ENCODE data around the gene GRIK3. TPM values are rescaled to one million over a fixed set of nuclear protein-coding genes. Genes with fewer than 3 reads are reported as not detected.
"Not testable (repeated sequence)": the region's sequence is repeated elsewhere in the genome, so short reads cannot be mapped to it uniquely, and the experiment has no call there.

Gene GRIK3
- total RNA-seq, 1 donor from 2014 or later = not detected

DNA sequence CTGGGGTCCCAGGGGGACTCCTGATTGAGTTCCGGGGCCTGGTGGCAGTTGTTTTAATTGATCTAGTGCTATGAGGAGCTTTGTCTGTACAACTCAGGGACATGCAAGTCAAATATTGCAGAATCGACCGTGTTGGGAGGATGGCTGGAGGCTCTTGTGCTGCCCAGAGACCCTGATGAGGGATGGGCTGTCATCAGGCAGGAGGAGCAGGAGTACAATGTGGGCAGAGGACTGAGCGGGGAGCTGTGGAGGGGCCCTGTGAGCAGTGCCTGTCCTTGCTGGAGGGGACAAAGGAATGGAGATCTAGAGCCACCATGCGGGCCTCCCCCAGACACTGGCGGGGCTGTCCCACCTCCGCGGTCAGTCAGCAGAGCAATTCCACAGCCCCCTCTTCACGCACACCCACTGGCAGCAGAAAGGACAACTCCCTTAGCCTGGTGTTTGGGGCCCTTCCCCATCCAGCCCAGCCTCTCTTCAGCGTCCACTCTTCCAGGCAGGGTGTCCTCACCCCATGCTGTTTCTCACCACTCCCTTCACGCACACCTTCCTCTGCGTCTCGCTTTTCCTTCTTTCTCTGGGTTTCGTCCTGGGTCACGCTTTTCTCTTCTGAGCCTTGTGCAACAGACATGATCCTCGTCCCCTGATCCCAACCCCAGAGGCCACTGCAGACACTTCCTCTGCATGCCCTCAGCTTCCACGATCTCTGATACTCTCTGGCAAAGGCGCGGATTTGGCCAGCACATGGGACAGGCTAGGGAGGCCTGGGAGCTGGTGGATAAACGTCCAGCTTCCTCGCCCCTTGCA is 122.6 kb downstream of the GRIK3 start:
- DNase-seq (ENCODE audit: low read depth, low spot score) = no peak

DNA sequence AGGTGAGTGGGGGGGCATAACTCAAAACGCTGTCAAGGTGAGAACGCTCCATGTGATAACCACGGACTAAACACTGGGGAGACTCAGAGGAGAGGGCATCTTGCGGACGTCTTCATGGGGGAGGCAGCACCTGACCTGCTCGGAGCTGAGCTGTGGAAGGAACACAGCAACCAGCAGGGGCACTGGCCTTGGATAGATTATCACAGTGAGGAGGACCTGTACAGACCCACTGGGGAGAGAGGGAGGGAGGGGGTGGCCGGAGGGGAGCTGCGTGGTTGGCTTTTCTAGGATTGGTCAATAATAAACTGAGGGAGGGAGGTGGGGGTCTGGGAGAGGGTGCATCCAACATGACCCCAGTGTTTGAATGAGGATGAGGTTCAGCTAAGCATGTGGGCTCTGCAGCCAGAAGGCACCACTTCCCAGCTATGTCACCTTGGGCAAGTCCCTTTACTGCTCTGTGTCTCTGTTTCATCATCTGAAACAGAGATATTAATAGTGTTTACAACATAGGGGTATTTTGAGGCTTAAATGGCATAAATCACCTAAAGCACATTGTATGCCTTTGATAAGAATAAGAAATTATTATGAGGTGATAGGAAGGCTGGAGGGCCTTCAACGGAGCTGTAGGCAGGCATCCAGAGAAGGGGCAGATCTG is 123.3 kb downstream of the GRIK3 start:
- DNase-seq (ENCODE audit: low read depth, low spot score) = no peak

DNA sequence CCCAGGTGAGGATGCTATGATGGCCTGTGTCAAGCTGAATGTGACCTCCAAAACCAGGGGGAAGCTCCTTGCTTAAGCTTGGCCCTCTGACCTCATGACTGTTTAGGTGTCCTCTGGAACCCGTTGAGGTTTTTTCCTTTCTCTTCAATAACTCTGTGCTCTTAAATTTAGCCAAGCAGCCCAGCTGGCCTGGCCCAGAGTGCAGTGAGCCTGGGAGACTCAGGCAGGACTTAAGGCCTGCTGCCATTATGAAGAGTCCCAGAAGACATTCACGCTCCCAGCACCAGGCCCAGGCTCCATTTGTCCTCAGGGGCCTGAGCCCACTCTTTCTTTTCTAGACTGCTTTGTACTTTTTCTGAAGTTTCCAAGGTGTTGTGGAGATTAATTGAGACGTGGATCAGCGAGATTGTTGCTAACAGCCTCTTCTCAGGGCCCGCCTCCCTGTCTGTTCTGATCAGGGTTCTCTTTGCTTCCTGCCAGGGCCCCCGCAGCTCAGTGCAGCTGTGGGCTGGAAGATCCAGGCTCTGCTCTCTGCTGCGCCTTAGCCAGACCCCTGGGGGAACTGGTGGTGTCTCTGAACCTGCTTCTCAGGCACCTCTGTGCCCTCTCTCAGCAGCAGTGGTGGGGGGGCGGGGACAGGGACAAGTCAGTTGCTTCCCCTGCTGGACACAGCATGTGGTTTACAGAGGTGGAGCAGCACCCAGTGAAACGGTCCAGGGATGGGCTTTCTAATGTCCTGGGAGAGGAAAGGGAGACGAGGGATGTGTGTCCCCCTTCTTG is 124.2 kb downstream of the GRIK3 start:
- DNase-seq (ENCODE audit: low read depth, low spot score) = no peak

DNA sequence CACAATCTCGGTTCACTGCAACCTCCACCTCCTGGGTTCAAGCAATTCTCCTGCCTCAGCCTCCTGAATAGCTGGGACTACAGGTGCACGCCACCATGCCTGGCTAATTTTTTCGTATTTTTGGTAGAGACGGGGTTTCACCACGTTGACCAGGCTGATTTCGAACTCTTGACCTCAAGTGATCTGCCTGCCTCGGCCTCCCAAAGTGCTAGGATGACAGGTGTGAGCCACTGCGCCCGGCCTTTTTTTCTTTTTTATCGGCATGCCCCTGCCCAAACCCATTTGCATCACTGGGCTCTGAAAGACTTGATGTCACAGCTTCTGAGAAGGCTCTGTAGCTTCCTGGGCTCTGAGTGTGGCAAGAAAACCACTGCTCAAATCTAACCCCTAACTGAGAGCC is 125.0 kb downstream of the GRIK3 start:
- not testable (repeated sequence) for DNase-seq (ENCODE audit: low read depth, low spot score)

DNA sequence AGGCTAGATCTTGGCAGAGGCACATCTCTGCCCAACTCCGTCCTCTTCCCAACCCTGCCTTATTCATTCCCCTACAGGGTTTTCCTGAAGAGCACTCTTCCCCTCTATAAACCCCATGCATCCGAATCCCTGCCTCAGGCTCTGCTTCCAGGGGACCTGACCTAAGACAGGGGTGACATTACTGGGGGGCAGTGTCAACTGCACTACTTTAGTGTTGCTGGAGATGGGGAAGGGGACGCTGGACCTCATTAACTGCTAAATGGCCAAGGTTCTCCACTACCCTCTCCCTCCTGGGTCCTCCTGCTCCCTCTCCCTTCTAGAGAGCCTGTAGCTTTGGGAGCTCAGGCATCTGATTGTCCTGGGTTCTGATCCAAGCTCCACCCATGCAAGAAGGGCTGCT is 126.2 kb downstream of the GRIK3 start:
- no peak for DNase-seq (ENCODE audit: low read depth, low spot score)

DNA sequence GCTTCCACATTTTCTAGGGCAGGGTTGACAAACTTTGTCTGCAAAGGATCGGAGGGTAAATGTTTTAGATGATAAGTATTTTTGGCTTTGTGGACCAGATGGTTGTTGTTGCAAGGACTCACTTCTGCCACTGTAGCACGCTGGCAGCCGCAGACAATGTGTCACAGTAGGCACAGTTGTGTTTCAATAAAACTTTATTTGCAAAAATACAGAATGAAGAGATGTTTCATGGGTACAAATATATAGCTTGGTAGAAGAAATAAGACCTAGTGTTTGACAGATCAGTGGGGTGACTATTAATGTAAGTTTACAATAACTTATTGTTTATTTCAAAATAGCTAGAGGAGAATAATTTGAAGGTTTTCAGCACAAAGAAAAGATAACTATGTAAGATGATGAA is 127.8 kb downstream of the GRIK3 start:
- no peak for DNase-seq (ENCODE audit: low read depth, low spot score)

DNA sequence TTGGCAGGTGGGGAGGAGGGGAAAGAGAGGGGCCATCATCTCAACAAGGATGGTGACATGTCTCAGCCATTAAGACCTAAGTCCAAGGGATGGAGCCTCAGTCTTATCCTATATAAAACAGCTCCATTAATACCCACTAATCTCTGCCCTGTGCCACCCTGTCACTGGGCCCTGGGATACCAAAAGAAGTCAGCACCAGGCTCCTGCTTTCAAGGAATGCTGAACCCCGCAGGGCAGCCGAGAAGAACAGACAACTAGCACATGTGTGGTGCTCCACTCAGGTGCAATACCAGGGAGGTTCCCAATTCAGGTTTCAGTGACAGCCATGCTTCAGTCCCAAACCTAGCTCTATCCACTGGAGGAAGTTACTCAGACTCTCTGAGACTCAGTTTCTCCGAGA is 128.4 kb downstream of the GRIK3 start:
- DNase-seq (ENCODE audit: low read depth, low spot score) = no peak

DNA sequence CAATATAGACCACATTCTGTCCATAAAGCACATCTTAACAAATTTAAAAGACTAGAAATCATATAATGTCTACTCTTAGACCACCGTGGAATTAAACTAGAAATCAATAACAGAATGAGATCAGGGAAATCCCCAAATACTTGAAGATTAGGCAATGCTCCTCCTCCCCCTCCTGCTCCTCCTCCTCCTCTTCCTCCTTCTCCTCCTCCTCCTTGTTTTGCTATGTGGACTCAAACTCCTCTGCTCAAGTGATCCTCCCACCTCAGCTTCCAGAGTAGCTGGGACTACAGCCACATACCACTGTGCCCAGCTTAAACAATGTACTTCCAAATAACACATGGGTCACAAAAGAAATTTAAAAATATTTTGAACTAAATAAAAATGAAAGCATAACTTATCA is 134.2 kb downstream of the GRIK3 start:
- no peak for DNase-seq (ENCODE audit: low read depth, low spot score)

DNA sequence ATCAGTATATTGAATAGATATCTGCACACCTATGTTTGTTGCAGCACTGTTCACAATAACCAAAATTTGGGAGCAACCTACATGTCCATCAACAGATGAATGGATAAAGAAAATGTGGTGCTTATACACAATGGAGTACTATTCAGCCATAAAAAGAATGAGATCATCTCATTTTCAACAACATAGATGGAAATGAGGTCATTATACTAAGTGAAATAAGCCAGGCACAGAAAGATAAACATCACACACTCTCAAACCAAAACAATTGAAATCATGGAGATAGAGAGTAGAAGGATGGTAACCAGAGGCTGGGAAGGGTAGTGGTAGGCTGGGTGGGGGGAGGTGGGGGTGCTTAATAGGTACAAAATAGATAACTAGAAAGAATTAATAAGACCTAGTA is 136.5 kb downstream of the GRIK3 start:
- DNase-seq (ENCODE audit: low read depth, low spot score) = not testable (repeated sequence)

DNA sequence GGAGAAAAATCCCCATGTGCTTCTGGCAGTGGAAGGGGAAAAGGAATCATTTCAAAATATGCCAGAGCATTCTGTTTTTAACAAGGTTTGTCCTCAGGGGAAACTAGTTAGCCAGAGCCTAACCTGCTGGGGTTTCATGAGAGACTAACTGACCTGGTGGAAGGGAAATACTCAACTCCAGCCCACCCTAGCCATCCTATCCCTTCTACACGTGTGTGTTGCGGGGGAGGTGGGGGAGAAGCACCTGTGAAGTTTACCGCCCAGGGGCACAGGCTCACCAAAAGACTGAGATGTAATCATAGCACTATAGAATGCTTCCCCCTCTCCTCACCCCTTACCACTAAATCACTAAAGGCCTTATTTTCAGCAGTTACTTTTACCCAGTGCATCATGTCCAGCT is 139.5 kb downstream of the GRIK3 start:
- DNase-seq (ENCODE audit: low read depth, low spot score) = no peak

DNA sequence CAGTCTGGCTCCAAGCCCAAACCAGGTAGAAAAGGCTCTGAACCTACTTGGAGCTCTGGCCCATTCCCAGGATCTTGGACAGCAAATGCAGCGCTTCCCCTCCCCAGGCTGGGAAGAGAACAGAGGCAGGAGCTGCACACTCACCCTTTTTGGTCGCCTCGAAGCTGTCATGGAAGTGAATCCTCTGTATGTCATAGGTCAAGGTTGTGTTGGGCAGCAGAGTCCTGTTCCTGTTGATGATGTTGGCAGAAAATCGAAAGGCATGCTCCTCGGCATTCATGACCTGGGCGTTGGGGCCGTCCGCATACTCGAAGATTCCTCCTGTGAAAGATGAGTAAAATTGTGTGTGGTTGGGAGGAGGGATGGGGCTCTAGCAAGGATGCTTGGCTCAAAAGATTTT is 143.5 kb downstream of the GRIK3 start:
- no peak for DNase-seq (ENCODE audit: low read depth, low spot score)

DNA sequence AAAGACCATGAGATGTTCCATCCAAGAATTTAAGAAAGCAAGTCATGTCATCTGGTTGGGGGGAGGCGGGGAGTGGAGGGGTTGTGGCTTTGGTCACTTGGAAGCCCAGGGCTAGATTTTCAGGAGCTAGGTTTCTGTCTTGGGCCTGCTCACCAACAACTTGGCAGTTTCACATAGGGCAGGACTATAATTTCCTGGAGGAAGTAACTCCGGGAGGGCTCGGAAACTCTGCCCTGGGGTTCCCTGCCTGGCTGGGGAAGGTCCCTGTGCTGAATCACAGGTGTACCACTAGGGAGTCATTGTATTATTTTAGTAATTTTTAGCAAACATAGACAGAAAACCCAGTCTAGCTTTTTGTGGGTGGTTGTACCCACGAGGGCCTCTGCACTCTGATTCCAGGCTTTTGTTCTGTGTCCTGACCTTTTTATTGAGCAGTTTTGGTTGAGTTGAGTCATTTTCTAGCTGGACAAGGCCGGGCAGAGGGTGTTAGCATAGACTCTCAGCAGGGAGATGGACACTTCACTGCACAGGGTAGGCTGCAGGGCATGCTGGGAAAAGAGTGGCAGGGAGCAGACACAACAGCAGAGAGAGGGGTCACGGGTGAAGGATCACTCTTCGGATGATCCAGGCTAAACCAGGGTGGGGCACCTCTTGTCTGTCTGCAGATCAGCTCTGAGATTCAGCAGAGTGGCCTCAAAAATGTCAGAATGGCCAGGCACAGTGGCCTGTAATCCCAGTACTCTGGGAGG is 144.7 kb downstream of the GRIK3 start:
- no peak for DNase-seq (ENCODE audit: low read depth, low spot score)

DNA sequence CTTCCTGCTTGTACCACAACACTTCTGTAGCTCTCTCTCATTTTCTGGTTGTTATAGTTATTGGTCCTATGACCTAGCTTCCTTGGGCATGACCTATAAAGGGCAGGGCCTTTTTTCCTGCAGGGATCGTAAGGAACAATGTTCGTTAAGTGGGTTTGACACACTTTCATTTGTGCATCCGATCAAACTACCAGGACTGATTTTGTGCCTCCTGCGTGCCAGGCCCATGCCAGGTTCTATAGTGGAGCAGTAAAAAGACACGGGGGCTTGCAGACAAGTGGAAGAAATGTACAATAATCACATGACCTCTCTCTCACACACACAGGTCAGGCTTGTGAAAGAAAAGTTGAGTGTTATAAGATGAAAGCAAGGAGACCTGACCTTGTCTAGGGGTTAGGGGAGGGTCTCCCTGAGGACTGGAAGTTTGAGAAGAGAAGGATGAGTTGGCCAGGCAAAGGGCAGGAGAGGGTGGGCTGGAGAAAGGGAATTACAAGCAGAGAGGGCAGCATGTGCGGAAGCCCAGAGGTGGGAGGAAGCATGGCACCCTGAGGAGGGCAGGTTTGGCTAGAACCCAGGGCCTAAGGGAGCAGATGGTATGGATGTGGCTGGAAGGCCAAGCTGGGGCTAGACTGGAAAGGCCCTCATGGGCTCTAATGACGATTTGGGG is 145.4 kb downstream of the GRIK3 start:
- no peak for DNase-seq (ENCODE audit: low read depth, low spot score)

DNA sequence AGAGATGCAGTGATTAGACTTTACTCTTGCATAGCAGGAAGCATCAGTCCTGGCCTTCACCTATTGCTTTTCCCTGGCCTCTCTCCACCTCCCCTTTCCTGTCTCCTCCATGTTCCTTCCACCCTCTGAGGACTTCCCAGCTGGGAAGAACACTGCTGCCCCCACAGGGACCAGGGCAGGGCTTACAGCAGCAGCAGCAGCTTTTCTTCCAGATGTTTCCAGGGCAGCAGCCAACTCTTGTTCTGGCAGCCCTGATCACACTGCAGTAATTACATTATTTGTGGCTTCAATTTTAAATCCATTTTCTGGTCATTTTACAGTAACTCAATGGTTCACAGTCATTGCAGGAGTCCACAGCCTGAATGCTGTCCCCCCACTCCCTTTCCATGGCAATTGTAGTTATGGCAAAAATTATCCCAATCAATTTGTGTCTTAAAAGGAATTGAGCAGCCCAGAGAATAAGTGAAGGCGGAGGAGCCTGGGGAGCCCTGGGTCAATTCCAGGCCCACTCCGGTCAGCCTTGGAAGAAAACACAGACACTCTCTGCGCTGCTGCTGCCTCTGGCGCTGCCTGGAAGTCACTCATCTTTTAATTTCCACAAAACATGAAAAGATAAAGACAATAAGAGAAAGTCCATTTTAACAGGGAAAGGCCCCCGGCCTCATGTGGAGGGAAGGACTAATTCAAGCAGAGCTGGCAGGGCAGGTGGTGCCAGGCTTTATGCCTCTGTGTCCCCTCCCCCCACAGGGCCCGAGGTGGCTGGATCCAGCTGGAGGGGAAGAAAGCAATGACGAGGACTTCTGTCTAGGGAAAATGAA is 148.6 kb downstream of the GRIK3 start:
- DNase-seq (ENCODE audit: low read depth, low spot score) = no peak

DNA sequence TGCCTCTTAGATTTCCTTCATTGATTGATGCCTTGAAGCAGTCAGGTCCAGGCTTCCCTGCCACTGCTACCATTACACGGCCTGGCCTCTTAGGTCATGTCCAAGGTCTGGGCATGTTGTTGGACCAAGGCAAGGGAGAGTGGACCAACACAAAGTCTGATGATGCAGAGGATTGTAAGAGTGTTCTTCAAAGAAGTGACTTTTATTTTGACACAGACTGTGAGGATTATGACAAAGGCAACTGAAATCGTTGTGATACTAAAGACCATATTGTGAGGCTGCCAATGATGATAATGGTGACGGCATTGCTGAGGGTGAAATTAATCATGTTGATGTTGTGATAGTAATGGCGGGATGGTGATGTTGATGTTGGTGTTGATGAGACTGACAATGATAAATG is 149.5 kb downstream of the GRIK3 start:
- no peak for DNase-seq (ENCODE audit: low read depth, low spot score)

DNA sequence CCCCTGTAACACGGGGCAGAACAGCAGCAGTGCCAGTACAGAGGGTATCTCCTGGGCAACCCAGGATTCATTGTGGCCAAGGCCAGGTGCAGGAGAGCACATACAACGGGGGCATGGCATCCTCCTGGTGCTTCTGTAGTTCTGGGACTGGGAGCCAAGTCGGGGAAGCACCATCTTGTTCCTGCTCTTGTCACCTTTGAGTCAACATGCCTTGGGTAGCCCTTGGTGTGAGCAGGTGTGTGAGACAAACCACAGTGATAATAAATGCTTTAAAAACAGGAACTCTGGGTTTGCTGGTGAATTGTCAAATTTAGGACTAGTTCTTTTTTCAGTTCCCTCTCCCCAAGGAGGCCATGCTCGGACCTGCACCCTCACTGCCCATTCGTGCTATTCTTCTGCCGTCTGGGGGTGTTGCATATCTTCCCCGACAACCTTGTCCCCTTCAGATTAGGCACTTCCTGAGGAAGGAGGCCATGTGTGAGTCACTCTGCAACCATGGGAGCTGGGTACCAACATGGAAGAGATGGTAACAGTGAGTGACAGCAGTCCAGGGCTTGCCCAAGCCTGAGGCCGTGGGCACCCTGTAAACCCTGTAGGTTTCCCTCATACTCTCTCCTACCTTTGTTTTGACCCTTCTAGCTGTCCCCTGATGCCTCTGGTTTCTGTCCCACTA is 150.2 kb downstream of the GRIK3 start:
- no peak for DNase-seq (ENCODE audit: low read depth, low spot score)

DNA sequence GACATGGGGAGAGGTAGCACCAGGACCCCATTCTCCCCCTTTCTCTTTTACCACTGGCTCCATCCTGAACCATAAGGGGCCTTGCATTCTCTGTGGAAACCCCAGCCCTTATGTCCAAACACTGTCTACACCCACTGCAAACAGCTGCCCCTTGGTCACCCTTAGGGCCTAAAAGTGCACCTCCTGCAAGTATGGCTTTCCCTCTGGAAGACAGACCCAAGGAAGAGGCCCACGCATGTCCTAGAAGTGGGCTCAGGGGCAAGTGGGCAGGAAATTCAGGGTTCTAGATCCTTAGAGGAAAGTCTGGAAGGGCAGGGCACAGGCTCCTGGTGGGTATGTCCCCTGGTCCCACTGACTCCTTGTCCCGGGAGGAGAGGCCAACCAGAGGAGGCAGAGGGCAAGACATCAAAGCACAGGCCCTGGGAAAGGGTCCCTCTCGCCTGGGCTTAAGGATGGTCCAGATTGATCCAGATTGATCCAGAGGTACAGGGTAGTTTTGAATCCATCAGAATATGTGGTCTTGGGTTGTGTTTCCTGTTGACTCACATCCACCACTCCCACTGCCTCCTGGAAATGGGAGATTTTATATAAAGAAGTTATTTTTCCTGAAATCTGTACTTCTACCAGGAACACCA is 150.9 kb downstream of the GRIK3 start:
- no peak for DNase-seq (ENCODE audit: low read depth, low spot score)

DNA sequence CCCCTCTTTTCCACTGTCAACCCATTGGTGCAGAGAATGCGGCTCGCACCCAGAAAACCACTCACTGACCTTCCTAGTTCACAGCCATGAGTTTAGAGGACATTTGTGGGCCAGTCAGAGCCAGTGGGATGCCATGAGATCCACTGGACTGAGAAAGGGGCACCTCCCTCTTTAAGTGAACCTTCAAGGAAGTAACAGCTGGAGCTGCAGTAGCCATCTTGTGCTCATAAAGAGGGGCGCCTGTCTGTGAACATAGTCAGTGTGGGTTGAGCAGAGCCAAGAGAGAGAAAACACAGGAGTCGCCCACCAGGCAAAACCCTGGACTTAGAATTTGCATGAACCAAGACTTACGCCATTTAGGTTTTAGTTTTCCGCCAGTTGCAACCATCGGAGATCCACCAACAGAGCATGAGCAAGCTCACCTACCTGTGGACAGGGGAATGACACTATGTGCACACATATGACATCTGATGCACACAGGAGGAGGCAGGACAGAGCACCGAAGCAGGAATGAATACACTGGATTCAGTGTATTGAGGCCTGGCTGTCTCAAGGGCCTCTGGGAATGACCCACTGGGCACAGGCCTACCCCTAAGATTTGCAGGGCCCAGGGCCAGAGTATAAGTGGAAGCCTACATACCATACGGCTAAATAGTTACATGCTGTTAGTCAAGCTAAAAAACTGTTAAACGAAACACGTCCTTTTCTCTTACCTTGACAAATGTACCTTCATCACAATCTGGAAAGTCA is 151.6 kb downstream of the GRIK3 start:
- DNase-seq (ENCODE audit: low read depth, low spot score) = no peak

Data from pulmonary artery endothelial cell (primary cell).